T1000 (cell line): ENCODE measurements around the gene PAX8.

Source experiments
- DNase-seq: peaks from one replicate; lab custom pipeline; 2025; ENCODE audit warnings: mixed read lengths; lab: John Stamatoyannopoulos, UW

PAX8 gene

GRCh38 chr2:113183264-113183663 lies 95.5 kb downstream of the PAX8 start:
- no peak for DNase-seq

GRCh38 chr2:113182471-113183260 lies 96.1 kb downstream of the PAX8 start:
- no peak for DNase-seq

GRCh38 chr2:113181258-113182051 lies 97.3 kb downstream of the PAX8 start:
- no peak for DNase-seq

- no peak for DNase-seq
Measured at GRCh38 chr2:113180131-113180946, 98.4 kb downstream of the PAX8 start.

- DNase-seq = no peak
Measured at GRCh38 chr2:113179446-113180045, 99.2 kb downstream of the PAX8 start.

GRCh38 chr2:113178891-113179290 lies 99.8 kb downstream of the PAX8 start:
- no peak for DNase-seq

GRCh38 chr2:113178069-113178746 lies 100.5 kb downstream of the PAX8 start:
- no peak for DNase-seq

GRCh38 chr2:113176696-113177355 lies 101.9 kb downstream of the PAX8 start:
- DNase-seq = no peak

- DNase-seq = no peak
Measured at GRCh38 chr2:113175736-113176695, 102.7 kb downstream of the PAX8 start.

- DNase-seq = no peak
Measured at GRCh38 chr2:113175042-113175628, 103.6 kb downstream of the PAX8 start.

GRCh38 chr2:113174376-113174750 lies 104.4 kb downstream of the PAX8 start:
- no peak for DNase-seq

GRCh38 chr2:113173542-113174375 lies 105.0 kb downstream of the PAX8 start, which contains the start of gene PSD4:
Gene PSD4 (plus strand): TSS chr2:113173971. CDS start chr2:113182457, 8,486 bp downstream.
- DNase-seq = no peak

- no peak for DNase-seq
Measured at GRCh38 chr2:113172721-113173541, 105.8 kb downstream of the PAX8 start.

- no peak for DNase-seq
Measured at GRCh38 chr2:113171334-113172075, 107.2 kb downstream of the PAX8 start.

GRCh38 chr2:113169586-113169985 lies 109.1 kb downstream of the PAX8 start:
- no peak for DNase-seq

GRCh38 chr2:113169002-113169530 lies 109.7 kb downstream of the PAX8 start:
- no peak for DNase-seq
